Liver (tissue), 9 donors: ENCODE data around the gene EPC2. TPM values are rescaled to one million over a fixed set of nuclear protein-coding genes. Genes with fewer than 3 reads are reported as not detected.

Experiments
- DNase-seq: peaks from one replicate; pipeline ENCODE4 v3.0.0-alpha.2; 2017; ENCODE audit warnings: low spot score
- H3K27ac ChIP-seq, 2 donors: one replicate each; pipeline ENCODE4 v1.7.0; 2013; ENCODE audit warnings: inconsistent platforms in 2 of 2, low read length in 2 of 2, control low read depth in 1 of 2, low read depth in 1 of 2, mild to moderate bottlenecking in 1 of 2
- H3K27me3 ChIP-seq, 4 donors: one replicate each; pipeline versions ENCODE4 v1.6.1 to v1.7.0; 2013; ENCODE audit warnings: low read length in 3 of 4, inconsistent platforms in 1 of 4, mild to moderate bottlenecking in 1 of 4, moderate library complexity in 1 of 4; ENCODE audit not compliant: control insufficient read depth in 4 of 4, insufficient read depth in 4 of 4
- H3K36me3 ChIP-seq, 4 donors: one replicate each; pipeline versions ENCODE4 v1.6.1 to v1.7.0; 2013; ENCODE audit warnings: low read length in 3 of 4, mild to moderate bottlenecking in 3 of 4, low read depth in 1 of 4, moderate library complexity in 1 of 4; ENCODE audit not compliant: control insufficient read depth in 4 of 4, insufficient read depth in 3 of 4
- H3K4me1 ChIP-seq, 4 donors: one replicate each; pipeline versions ENCODE4 v1.6.1 to v1.7.0; 2013; ENCODE audit warnings: low read length in 3 of 4, mild to moderate bottlenecking in 3 of 4, moderate library complexity in 1 of 4; ENCODE audit not compliant: control insufficient read depth in 4 of 4, insufficient read depth in 4 of 4
- H3K4me3 ChIP-seq, 3 donors: one replicate each; pipeline versions ENCODE4 v1.6.1 to v1.7.0; 2013; ENCODE audit warnings: low read length in 3 of 3, control low read depth in 1 of 3, low read depth in 1 of 3, mild to moderate bottlenecking in 1 of 3
- H3K9ac ChIP-seq, 2 donors: one replicate each; pipeline ENCODE4 v1.7.0; 2013; ENCODE audit warnings: low read length in 2 of 2, mild to moderate bottlenecking in 2 of 2, moderate library complexity in 2 of 2, control low read depth in 1 of 2, low read depth in 1 of 2
- H3K9me3 ChIP-seq, 4 donors: one replicate each; pipeline versions ENCODE4 v1.6.1 to v1.7.0; 2013; ENCODE audit warnings: low read length in 3 of 4; ENCODE audit not compliant: control insufficient read depth in 4 of 4
- ATF3 ChIP-seq: IDR thresholded peaks from 2 replicates; pipeline ENCODE4 v1.6.1; 2016; ENCODE audit warnings: antibody characterized with exemption
- CTCF ChIP-seq: fragments of 150-350 bp; IDR thresholded peaks from 2 replicates; pipeline ENCODE4 v1.5.1; 2017; ENCODE audit warnings: improper control_type of control experiment, low read depth, low read length; ENCODE audit not compliant: missing input control
- EGR1 ChIP-seq, 2 donors: IDR thresholded peaks; 2 replicates each; pipeline ENCODE4 v1.6.1; 2016 to 2018; ENCODE audit warnings: antibody characterized with exemption in 2 of 2, low read depth in 2 of 2
- FOXA1 ChIP-seq: IDR thresholded peaks from 2 replicates; pipeline ENCODE4 v1.6.1; 2016; ENCODE audit warnings: antibody characterized with exemption
- FOXA2 ChIP-seq: IDR thresholded peaks from 2 replicates; pipeline ENCODE4 v1.6.1; 2016; ENCODE audit warnings: antibody characterized with exemption
- GABPA ChIP-seq, 2 donors: IDR thresholded peaks in 1 of 2; conservative IDR thresholded peaks in 1 of 2; 2 replicates each; pipeline ENCODE4 v1.6.1; 2016; ENCODE audit warnings: antibody characterized with exemption in 2 of 2, mild to moderate bottlenecking in 1 of 2, moderate library complexity in 1 of 2
- HNF4A ChIP-seq, 2 donors: conservative IDR thresholded peaks; 2 replicates each; pipeline ENCODE4 v1.6.1; 2016; ENCODE audit warnings: antibody characterized with exemption in 2 of 2, mild to moderate bottlenecking in 2 of 2
- HNF4G ChIP-seq: IDR thresholded peaks from 2 replicates; pipeline ENCODE4 v1.6.1; 2016; ENCODE audit warnings: antibody characterized with exemption
- JUND ChIP-seq, 2 donors: IDR thresholded peaks; 2 replicates each; pipeline ENCODE4 v1.6.1; 2016; ENCODE audit warnings: antibody characterized with exemption in 2 of 2
- NR2F2 ChIP-seq: IDR thresholded peaks from 2 replicates; pipeline ENCODE4 v1.6.1; 2016; ENCODE audit warnings: antibody characterized with exemption
- RAD21 ChIP-seq, 2 donors: IDR thresholded peaks; 2 replicates each; pipeline ENCODE4 v1.6.1; 2016; ENCODE audit warnings: antibody characterized with exemption in 2 of 2, mild to moderate bottlenecking in 2 of 2
- RXRA ChIP-seq, 2 donors: IDR thresholded peaks; 2 replicates each; pipeline ENCODE4 v1.6.1; 2017 to 2018; ENCODE audit warnings: antibody characterized with exemption in 2 of 2, mild to moderate bottlenecking in 1 of 2
- SP1 ChIP-seq: IDR thresholded peaks from 2 replicates; pipeline ENCODE4 v1.6.1; 2018; ENCODE audit warnings: antibody characterized with exemption, mild to moderate bottlenecking
- TAF1 ChIP-seq: conservative IDR thresholded peaks from 2 replicates; pipeline ENCODE4 v1.6.1; 2016; ENCODE audit warnings: antibody characterized with exemption, mild to moderate bottlenecking
- YY1 ChIP-seq: IDR thresholded peaks from 2 replicates; pipeline ENCODE4 v1.6.1; 2016; ENCODE audit warnings: antibody characterized with exemption, mild to moderate bottlenecking
- ZBTB33 ChIP-seq: IDR thresholded peaks from 2 replicates; pipeline ENCODE4 v1.6.1; 2016; ENCODE audit warnings: antibody characterized with exemption
- WGBS: extraction: QIAGEN DNeasy Blood & Tissue Kit; methylation state at CpG from one replicate; pipeline ENCODE4 v1.1.7; 2013; 5-methylcytosine and 5-hydroxymethylcytosine counted together
- polyA plus RNA-seq, 2 donors: library from polyadenylated mRNA; stranded (reverse) in 1 of 2; unstranded in 1 of 2; fragments of 200-250 nt in 1 of 2; fragments of >200 nt in 1 of 2; fragmentation: Nextera tagmentation in 1 of 2; extraction: Ambion mirVana in 1 of 2; gene quantifications; one replicate each; pipeline versions ENCODE4 v1.2.1 to v1.2.3, GENCODE V29; 2013 to 2015
- total RNA-seq, 2 donors: library from RNA; depleted of rRNA; stranded (reverse); fragments of >200 nt; gene quantifications; one replicate each; pipeline ENCODE4 v1.2.3, GENCODE V29; 2014
- TF ChIP-seq, protein P1 (sequence below): IDR thresholded peaks from 2 replicates; pipeline ENCODE4 v1.6.1; 2016; ENCODE audit warnings: antibody characterized with exemption
- TF ChIP-seq, protein P2 (sequence below): IDR thresholded peaks from 2 replicates; pipeline ENCODE4 v1.6.1; 2016; ENCODE audit warnings: antibody characterized with exemption, mild to moderate bottlenecking
- donor health status: healthy.
- donor health status: healthy.
- donor health status: healthy.
- donor health status: healthy.
- donor health status: healthy.

EPC2 gene
- total and polyA plus RNA-seq, 4 donors = 2.8 to 17.7 (median 9.6) TPM

GRCh38 chr2:148642112-148642744, 2.3 kb upstream of the EPC2 start:
- Histone ChIP-seq H3K36me3 (no peaks in the 10 kb centered on the region), H3K4me3 (no peak overlapping the region), H3K27me3 (no peaks in the 10 kb centered on the region), H3K27ac (no peak overlapping the region), H3K9me3 (no peaks in the 10 kb centered on the region), H3K9ac (no peak overlapping the region), H3K4me1 (peaks cover 2 to 15% (median 9%) of the 10 kb centered on the region in 4 donors)
- no peak for DNase-seq
- 91% methylated on average over 2 of the region's 2 CpGs for WGBS
- TF ChIP-seq, protein P1, sequence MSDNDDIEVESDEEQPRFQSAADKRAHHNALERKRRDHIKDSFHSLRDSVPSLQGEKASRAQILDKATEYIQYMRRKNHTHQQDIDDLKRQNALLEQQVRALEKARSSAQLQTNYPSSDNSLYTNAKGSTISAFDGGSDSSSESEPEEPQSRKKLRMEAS = no peak
- no peak for TF ChIP-seq FOXA1
- no peak for TF ChIP-seq JUND (IDR thresholded peaks at IDR 0.05)
- TF ChIP-seq SP1 = no peak
- TF ChIP-seq EGR1 (IDR thresholded peaks at IDR 0.05; ENCODE audit: low read depth in 2 of 2) = no peak
- TF ChIP-seq CTCF = no peak
- no peak for TF ChIP-seq YY1
- TF ChIP-seq, protein P2, sequence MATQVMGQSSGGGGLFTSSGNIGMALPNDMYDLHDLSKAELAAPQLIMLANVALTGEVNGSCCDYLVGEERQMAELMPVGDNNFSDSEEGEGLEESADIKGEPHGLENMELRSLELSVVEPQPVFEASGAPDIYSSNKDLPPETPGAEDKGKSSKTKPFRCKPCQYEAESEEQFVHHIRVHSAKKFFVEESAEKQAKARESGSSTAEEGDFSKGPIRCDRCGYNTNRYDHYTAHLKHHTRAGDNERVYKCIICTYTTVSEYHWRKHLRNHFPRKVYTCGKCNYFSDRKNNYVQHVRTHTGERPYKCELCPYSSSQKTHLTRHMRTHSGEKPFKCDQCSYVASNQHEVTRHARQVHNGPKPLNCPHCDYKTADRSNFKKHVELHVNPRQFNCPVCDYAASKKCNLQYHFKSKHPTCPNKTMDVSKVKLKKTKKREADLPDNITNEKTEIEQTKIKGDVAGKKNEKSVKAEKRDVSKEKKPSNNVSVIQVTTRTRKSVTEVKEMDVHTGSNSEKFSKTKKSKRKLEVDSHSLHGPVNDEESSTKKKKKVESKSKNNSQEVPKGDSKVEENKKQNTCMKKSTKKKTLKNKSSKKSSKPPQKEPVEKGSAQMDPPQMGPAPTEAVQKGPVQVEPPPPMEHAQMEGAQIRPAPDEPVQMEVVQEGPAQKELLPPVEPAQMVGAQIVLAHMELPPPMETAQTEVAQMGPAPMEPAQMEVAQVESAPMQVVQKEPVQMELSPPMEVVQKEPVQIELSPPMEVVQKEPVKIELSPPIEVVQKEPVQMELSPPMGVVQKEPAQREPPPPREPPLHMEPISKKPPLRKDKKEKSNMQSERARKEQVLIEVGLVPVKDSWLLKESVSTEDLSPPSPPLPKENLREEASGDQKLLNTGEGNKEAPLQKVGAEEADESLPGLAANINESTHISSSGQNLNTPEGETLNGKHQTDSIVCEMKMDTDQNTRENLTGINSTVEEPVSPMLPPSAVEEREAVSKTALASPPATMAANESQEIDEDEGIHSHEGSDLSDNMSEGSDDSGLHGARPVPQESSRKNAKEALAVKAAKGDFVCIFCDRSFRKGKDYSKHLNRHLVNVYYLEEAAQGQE = no peak
- no peak for TF ChIP-seq RXRA (IDR thresholded peaks at IDR 0.05)
- no peak for TF ChIP-seq ATF3
- no peak for TF ChIP-seq FOXA2
- TF ChIP-seq HNF4G = no peak
- no peak for TF ChIP-seq ZBTB33
- TF ChIP-seq HNF4A (conservative IDR thresholded peaks at IDR 0.05) = no peak
- TF ChIP-seq NR2F2 = no peak
- TF ChIP-seq RAD21 (IDR thresholded peaks at IDR 0.05) = no peak
- TF ChIP-seq GABPA (IDR thresholded peaks at IDR 0.05 in 1 of 2, conservative IDR thresholded peaks at IDR 0.05 in 1 of 2) = no peak
- TF ChIP-seq TAF1 = no peak
